K562 (cell line): ENCODE measurements around the gene KLHL33. TPM values are rescaled to one million over a fixed set of nuclear protein-coding genes. Genes with fewer than 3 reads are reported as not detected.

ENCODE experiments used
- BCLAF1 ChIP-seq, 2 experiments: fragments of 450-650 bp in 1 of 2; IDR thresholded peaks; 2 replicates each; pipeline ENCODE4 v1.6.1; 2011 to 2017; ENCODE audit warnings: low read depth in 2 of 2, antibody characterized with exemption in 1 of 2, borderline replicate concordance in 1 of 2, low read length in 1 of 2, mild to moderate bottlenecking in 1 of 2, mixed read lengths in 1 of 2; ENCODE audit not compliant: control insufficient read depth in 1 of 2
- BHLHE40 ChIP-seq: IDR thresholded peaks from 2 replicates; pipeline ENCODE4 v1.6.1; 2011; ENCODE audit warnings: low read length, improper control_type of control experiment
- CEBPZ ChIP-seq: fragments of 150-350 bp; IDR thresholded peaks from 2 replicates; pipeline ENCODE4 v1.6.1; 2014; ENCODE audit warnings: low read depth, mild to moderate bottlenecking, low read length, borderline replicate concordance
- CREB1 ChIP-seq, 2 experiments: sonication (generic) in 1 of 2; formaldehyde crosslinking in 1 of 2; IDR thresholded peaks; 2 replicates each; pipeline versions ENCODE4 v1.6.1 to v1.8.0; 2012 to 2022; ENCODE audit warnings: inconsistent platforms in 1 of 2, mild to moderate bottlenecking in 1 of 2, missing genetic modification reagents in 1 of 2, moderate library complexity in 1 of 2
- CREM ChIP-seq: IDR thresholded peaks from 2 replicates; pipeline ENCODE4 v1.6.1; 2014; ENCODE audit warnings: antibody characterized with exemption, low read depth
- CXXC5 ChIP-seq: fragments of 250-450 bp; sonication (Bioruptor Pico); IDR thresholded peaks from 2 replicates; pipeline ENCODE4 v1.8.0; 2022; ENCODE audit warnings: inconsistent platforms, mild to moderate bottlenecking, moderate library complexity
- DACH1 ChIP-seq: fragments of 450-650 bp; IDR thresholded peaks from 2 replicates; pipeline ENCODE4 v1.6.1; 2018; ENCODE audit not compliant: partially characterized antibody
- GMEB1 ChIP-seq: fragments of 250-450 bp; sonication (Bioruptor Pico); IDR thresholded peaks from 2 replicates; pipeline ENCODE4 v1.4.0; 2020; ENCODE audit warnings: mild to moderate bottlenecking
- HCFC1 ChIP-seq: IDR thresholded peaks from 2 replicates; pipeline ENCODE4 v1.6.1; 2012; ENCODE audit warnings: low read depth, low read length, improper control_type of control experiment
- NEUROD1 ChIP-seq: fragments of 150-350 bp; IDR thresholded peaks from 2 replicates; pipeline ENCODE4 v1.6.1; 2014; ENCODE audit warnings: borderline replicate concordance, low read length, low read depth; ENCODE audit not compliant: partially characterized antibody
- NFXL1 ChIP-seq: fragments of 450-650 bp; formaldehyde crosslinking; IDR thresholded peaks from 2 replicates; pipeline ENCODE4 v1.4.0; 2021; ENCODE audit warnings: mild to moderate bottlenecking
- SMAD4 ChIP-seq: fragments of 250-450 bp; sonication (Bioruptor Pico); conservative IDR thresholded peaks from 2 replicates; pipeline ENCODE4 v1.8.0; 2021; ENCODE audit warnings: inconsistent platforms, mild to moderate bottlenecking, moderate library complexity
- SNAPC5 ChIP-seq: fragments of 250-450 bp; sonication (Bioruptor Pico); IDR thresholded peaks from 2 replicates; pipeline ENCODE4 v1.8.0; 2021; ENCODE audit warnings: moderate library complexity, mild to moderate bottlenecking, inconsistent platforms
- TBL1XR1 ChIP-seq, 2 experiments: IDR thresholded peaks; 2 replicates each; pipeline ENCODE4 v1.6.1; 2012; ENCODE audit warnings: improper control_type of control experiment in 2 of 2, low read length in 2 of 2, mild to moderate bottlenecking in 1 of 2
- USF1 ChIP-seq: sonication (generic); formaldehyde crosslinking; IDR thresholded peaks from 2 replicates; pipeline ENCODE4 v1.9.0; 2022; ENCODE audit warnings: mild to moderate bottlenecking, missing genetic modification reagents
- ZBTB17 ChIP-seq: fragments of 450-650 bp; formaldehyde crosslinking; IDR thresholded peaks from 2 replicates; pipeline ENCODE4 v1.4.0; 2020; ENCODE audit warnings: mild to moderate bottlenecking
- ZKSCAN3 ChIP-seq: fragments of 250-450 bp; sonication (Bioruptor Pico); IDR thresholded peaks from 2 replicates; pipeline ENCODE4 v1.4.0; 2020
- polyA plus RNA-seq, 8 experiments: library from polyadenylated mRNA; depleted of rRNA in 4 of 8; stranded (reverse) in 5 of 8; unstranded in 3 of 8; fragments of >200 nt; fragmentation: Nextera tagmentation in 2 of 8; fragmentation: Illumina TruSeq in 1 of 8; extraction: Ambion mirVana in 2 of 8; extraction: Trizol in 1 of 8; gene quantifications; 2 replicates each; pipeline versions ENCODE4 v1.2.1 to v1.2.3, GENCODE V29; 2011 to 2014; ENCODE audit warnings: inconsistent platforms in 1 of 8, missing spikeins in 1 of 8
- total RNA-seq, 7 experiments: library from RNA; depleted of rRNA in 6 of 7; stranded (reverse); fragments of >200 nt in 6 of 7; fragmentation: Illumina TruSeq in 2 of 7; extraction: Trizol in 2 of 7; gene quantifications; 2 replicates each; pipeline versions ENCODE4 v1.2.1 to v1.2.3, GENCODE V29; 2011 to 2021; ENCODE audit warnings: low replicate concordance in 1 of 7

Gene KLHL33
- total and polyA plus RNA-seq, 9 of the 15 experiments (the other 6 are each of a cell fraction or from before 2014, with no cell fraction given): 0.04 to 0.27 (median 0.13) TPM; not detected in 6

- TF ChIP-seq BCLAF1 (IDR thresholded peaks at IDR 0.05; ENCODE audit: borderline replicate concordance in 1 of 2, control insufficient read depth in 1 of 2, low read depth in 2 of 2, low read length in 1 of 2) (0 out of 4 replicates have a peak, but pooled peaks of 1 of the 2 experiments have one; percentile 31), ZKSCAN3 (CRISPR knock-in tag) (no peak), USF1 (CRISPR knock-in tag) (peak; percentile 100), TBL1XR1 (IDR thresholded peaks at IDR 0.05; ENCODE audit: low read length in 2 of 2) (no peak), BHLHE40 (peak; percentile 86), CEBPZ (no peak), GMEB1 (CRISPR knock-in tag) (peak; percentile 58), NEUROD1 (no peak), CREM (peak; percentile 74), SMAD4 (CRISPR knock-in tag) (peak; percentile 51), CREB1 (IDR thresholded peaks at IDR 0.05) (peak; percentile 28; the same call in 1 of the 2 replicates), CREB1 (CRISPR knock-in tag; IDR thresholded peaks at IDR 0.05) (0 out of 2 replicates have a peak, but pooled peaks have one; percentile 54), ZBTB17 (CRISPR knock-in tag) (peak; percentile 36; the same call in 1 of the 2 replicates), NFXL1 (CRISPR knock-in tag) (no peak), CXXC5 (CRISPR knock-in tag) (peak; percentile 94), SNAPC5 (CRISPR knock-in tag) (no peak), DACH1 (peak; percentile 94), HCFC1 (peak; percentile 54)
Measured at GRCh38 chr14:20454516-20455354, 18.8 kb upstream of the KLHL33 start, which contains the start of the genes APEX1 and OSGEP (continued).
